HepG2 (cell line): ENCODE measurements around the gene CITED4. TPM values are rescaled to one million over a fixed set of nuclear protein-coding genes. Genes with fewer than 3 reads are reported as not detected.

Experiments used
- AHDC1 ChIP-seq: sonication (generic); formaldehyde crosslinking; IDR thresholded peaks from 2 replicates; pipeline ENCODE4 v1.5.1; 2020; ENCODE audit warnings: mild to moderate bottlenecking, missing genetic modification reagents, borderline replicate concordance
- ATF4 ChIP-seq, 2 experiments: fragments of 450-650 bp in 1 of 2; sonication (generic) in 1 of 2; formaldehyde crosslinking; IDR thresholded peaks; 2 replicates each; pipeline versions ENCODE4 v1.5.0 to v1.8.0; 2020 to 2022; ENCODE audit warnings: mild to moderate bottlenecking in 1 of 2, missing genetic modification reagents in 1 of 2
- CEBPB ChIP-seq: IDR thresholded peaks from 2 replicates; pipeline ENCODE4 v1.6.1; 2011; ENCODE audit warnings: low read depth, low read length, improper control_type of control experiment, borderline replicate concordance
- DR1 ChIP-seq: sonication (generic); formaldehyde crosslinking; IDR thresholded peaks from 2 replicates; pipeline ENCODE4 v1.8.0; 2021; ENCODE audit warnings: mild to moderate bottlenecking, missing genetic modification reagents, inconsistent platforms
- E2F2 ChIP-seq: sonication (generic); formaldehyde crosslinking; IDR thresholded peaks from 2 replicates; pipeline ENCODE4 v1.4.0; 2020; ENCODE audit warnings: missing genetic modification reagents, borderline replicate concordance
- FOSL2 ChIP-seq: sonication (generic); formaldehyde crosslinking; IDR thresholded peaks from 2 replicates; pipeline ENCODE4 v1.4.0; 2020; ENCODE audit warnings: missing genetic modification reagents
- GATAD2A ChIP-seq: IDR thresholded peaks from 2 replicates; pipeline ENCODE4 v1.6.1; 2016
- JDP2 ChIP-seq: sonication (generic); formaldehyde crosslinking; IDR thresholded peaks from 2 replicates; pipeline ENCODE4 v1.8.1; 2022; ENCODE audit warnings: missing genetic modification reagents, borderline replicate concordance
- MED13 ChIP-seq: sonication (generic); formaldehyde crosslinking; IDR thresholded peaks from 2 replicates; pipeline ENCODE4 v1.5.0; 2020; ENCODE audit warnings: missing genetic modification reagents
- MEIS2 ChIP-seq: sonication (generic); formaldehyde crosslinking; IDR thresholded peaks from 2 replicates; pipeline ENCODE4 v1.9.0; 2021; ENCODE audit warnings: mild to moderate bottlenecking, missing genetic modification reagents
- PITX1 ChIP-seq: sonication (generic); formaldehyde crosslinking; IDR thresholded peaks from 2 replicates; pipeline ENCODE4 v1.5.1; 2020; ENCODE audit warnings: mild to moderate bottlenecking, missing genetic modification reagents
- RAD21 ChIP-seq: fragments of 450-650 bp; formaldehyde crosslinking; IDR thresholded peaks from 2 replicates; pipeline ENCODE4 v1.5.0; 2020; ENCODE audit warnings: mild to moderate bottlenecking
- RBFOX2 ChIP-seq: fragments of 200-400 bp; formaldehyde crosslinking; IDR thresholded peaks from 2 replicates; pipeline ENCODE4 v1.6.1; 2017; ENCODE audit warnings: low read depth, mild to moderate bottlenecking, low read length
- RNF219 ChIP-seq: sonication (generic); formaldehyde crosslinking; IDR thresholded peaks from 2 replicates; pipeline ENCODE4 v1.5.0; 2020; ENCODE audit warnings: mild to moderate bottlenecking, missing genetic modification reagents
- TBX2 ChIP-seq: sonication (generic); formaldehyde crosslinking; IDR thresholded peaks from 2 replicates; pipeline ENCODE4 v1.5.0; 2020; ENCODE audit warnings: missing genetic modification reagents, mild to moderate bottlenecking, borderline replicate concordance
- ZFYVE20 ChIP-seq: sonication (generic); formaldehyde crosslinking; IDR thresholded peaks from 2 replicates; pipeline ENCODE4 v1.8.0; 2023; ENCODE audit warnings: low read depth, mild to moderate bottlenecking, moderate library complexity, missing genetic modification reagents, borderline replicate concordance
- ZKSCAN1 ChIP-seq: fragments of 150-350 bp; IDR thresholded peaks from 2 replicates; pipeline ENCODE4 v1.6.1; 2014; ENCODE audit warnings: low read length
- ZNF232 ChIP-seq: sonication (generic); formaldehyde crosslinking; IDR thresholded peaks from 2 replicates; pipeline ENCODE4 v1.4.0; 2020; ENCODE audit warnings: missing genetic modification reagents, borderline replicate concordance
- ZNF556 ChIP-seq: sonication (generic); formaldehyde crosslinking; IDR thresholded peaks from 2 replicates; pipeline ENCODE4 v1.4.0; 2020; ENCODE audit warnings: mild to moderate bottlenecking, missing genetic modification reagents, borderline replicate concordance
- polyA plus RNA-seq, 8 experiments: library from polyadenylated mRNA; depleted of rRNA in 3 of 8; stranded (reverse) in 7 of 8; unstranded in 1 of 8; fragments of >200 nt; fragmentation: Illumina TruSeq in 4 of 8; extraction: Trizol in 4 of 8; gene quantifications; 2 replicates each; pipeline versions ENCODE4 v1.2.1 to v1.2.3, GENCODE V29; 2011 to 2016; ENCODE audit warnings: low read depth in 4 of 8, missing spikeins in 1 of 8, mixed read lengths in 1 of 8; ENCODE audit not compliant: insufficient read depth in 1 of 8
- total RNA-seq, 5 experiments: library from RNA; depleted of rRNA; stranded (reverse); fragments of >200 nt; fragmentation: Illumina TruSeq; extraction: Trizol; gene quantifications; 2 replicates each; pipeline ENCODE4 v1.2.3, GENCODE V29; 2016; ENCODE audit warnings: low read depth in 1 of 5

Gene CITED4
- total and polyA plus RNA-seq, 2 of the 13 experiments (the other 11 are each of a cell fraction or from before 2014, with no cell fraction given) = 1.5 to 9.9 TPM

GRCh38 chr1:40862008-40862863 lies at the start of gene CITED4 (continued):
- TF ChIP-seq MEIS2 (CRISPR knock-in tag) = no peak
- TF ChIP-seq CEBPB = no peak
- TF ChIP-seq DR1 (CRISPR knock-in tag) = peak; percentile 98
- TF ChIP-seq AHDC1 = no peak
- TF ChIP-seq ZNF232 (CRISPR knock-in tag) = peak; percentile 36; the same call in 1 of the 2 replicates
- no peak for TF ChIP-seq MED13
- TF ChIP-seq ZFYVE20 (CRISPR knock-in tag) = no peak
- peak; percentile 55 for TF ChIP-seq GATAD2A (CRISPR knock-in tag)
- peak; percentile 58; the same call in 1 of the 2 replicates for TF ChIP-seq PITX1
- no peak for TF ChIP-seq ZKSCAN1
- TF ChIP-seq ATF4 (CRISPR knock-in tag; IDR thresholded peaks at IDR 0.05) = 0 out of 4 replicates have a peak, but pooled peaks of 1 of the 2 experiments have one; percentile 18
- 0 out of 2 replicates have a peak, but pooled peaks have one; percentile 26 for TF ChIP-seq ZNF556 (CRISPR knock-in tag)
- TF ChIP-seq E2F2 (CRISPR knock-in tag) = no peak
- peak; percentile 48; the same call in 1 of the 2 replicates for TF ChIP-seq TBX2
- TF ChIP-seq FOSL2 (CRISPR knock-in tag) = no peak
- TF ChIP-seq RNF219 = no peak
- peak; percentile 92 for TF ChIP-seq RBFOX2
- TF ChIP-seq RAD21 (CRISPR knock-in tag) = peak; percentile 57; the same call in 1 of the 2 replicates
- no peak; the same call in 1 of the 2 replicates for TF ChIP-seq JDP2
